Endothelial cell of umbilical vein (primary cell): ENCODE data around the gene RNMT. TPM values are rescaled to one million over a fixed set of nuclear protein-coding genes. Genes with fewer than 3 reads are reported as not detected.

ENCODE experiments used
- BruUV-seq: library from RNA; stranded (reverse); fragments of 400-500 nt; replicated peaks from 2 replicates; lab custom pipeline; 2021; lab: Mats Ljungman, UMichigan
- CTCF ChIA-PET: fragments of 300-600, 350-600 bp; sonication (Branson Sonifier 250); formaldehyde crosslinking; loops from one replicate; lab custom pipeline; 2021; ENCODE audit warnings: antibody characterized with exemption, inconsistent platforms; lab: Charles Lee
- POLR2A ChIA-PET: fragments of 300-600, 350-600 bp; sonication (Branson Sonifier 250); formaldehyde crosslinking; loops from one replicate; lab custom pipeline; 2021; ENCODE audit warnings: antibody characterized with exemption, inconsistent platforms; lab: Charles Lee
- DNase-seq: peaks from one replicate; pipeline ENCODE4 v3.0.0-alpha.2; 2011; ENCODE audit warnings: low read depth, low spot score
- FAIRE-seq: peaks from 2 replicates; lab custom pipeline; 2011; peaks lifted over from hg19 to GRCh38; lab: Jason Lieb, UNC
- H2AFZ ChIP-seq: 2 replicates; pipeline ENCODE4 v1.6.0; 2012; ENCODE audit warnings: low read depth, low read length, control low read depth, inconsistent platforms
- H3K27ac ChIP-seq: 2 replicates; pipeline ENCODE4 v1.5.1; 2011; ENCODE audit warnings: low read depth, mild to moderate bottlenecking, control low read depth, low read length, moderate library complexity; ENCODE audit not compliant: insufficient read depth
- H3K27me3 ChIP-seq, 2 experiments: 2 replicates each; pipeline versions ENCODE4 v1.6.0 to v1.6.1; 2011; ENCODE audit warnings: low read length in 2 of 2, mixed read lengths in 1 of 2; ENCODE audit not compliant: control insufficient read depth in 2 of 2, insufficient read depth in 2 of 2
- H3K36me3 ChIP-seq, 2 experiments: 2 replicates in 1 of 2; 3 replicates in 1 of 2; pipeline ENCODE4 v1.5.1; 2011; ENCODE audit warnings: low read length in 2 of 2, mild to moderate bottlenecking in 1 of 2, moderate library complexity in 1 of 2; ENCODE audit not compliant: control insufficient read depth in 2 of 2, insufficient read depth in 2 of 2; ENCODE audit errors: extremely low read depth in 1 of 2
- H3K4me1 ChIP-seq: 3 replicates; pipeline ENCODE4 v1.5.1; 2011; ENCODE audit warnings: mild to moderate bottlenecking, low read length; ENCODE audit not compliant: control insufficient read depth, insufficient read depth; ENCODE audit errors: extremely low read depth
- H3K4me2 ChIP-seq: 2 replicates; pipeline ENCODE4 v1.6.1; 2011; ENCODE audit warnings: low read length, control low read depth, mixed read lengths; ENCODE audit not compliant: insufficient read depth
- H3K4me3 ChIP-seq, 3 experiments: fragments of 200-600 bp in 1 of 3; sonication (generic), shearing (Covaris generic) in 1 of 3; replicated peaks in 1 of 3; 2 replicates each; pipeline ENCODE4 v1.5.1; 2011 to 2016; ENCODE audit warnings: control low read depth in 3 of 3, low read length in 3 of 3, mild to moderate bottlenecking in 2 of 3, inconsistent platforms in 1 of 3, low read depth in 1 of 3, moderate library complexity in 1 of 3; ENCODE audit not compliant: insufficient read depth in 1 of 3
- H3K79me2 ChIP-seq: 2 replicates; pipeline ENCODE4 v1.6.0; 2012; ENCODE audit warnings: low read length, inconsistent platforms; ENCODE audit not compliant: control insufficient read depth, insufficient read depth
- H3K9ac ChIP-seq: replicated peaks from 2 replicates; pipeline ENCODE3; 2011; ENCODE audit warnings: low read length, control low read depth; ENCODE audit not compliant: insufficient read depth; ENCODE audit errors: extremely low read depth
- H3K9me1 ChIP-seq: replicated peaks from 3 replicates; pipeline ENCODE4 v1.6.0; 2011; ENCODE audit warnings: mild to moderate bottlenecking, low read length; ENCODE audit not compliant: control insufficient read depth, insufficient read depth; ENCODE audit errors: extremely low read depth
- H3K9me3 ChIP-seq: replicated peaks from 2 replicates; pipeline ENCODE4 v1.5.1; 2012; ENCODE audit warnings: low read length, inconsistent platforms; ENCODE audit not compliant: control insufficient read depth, insufficient read depth
- H4K20me1 ChIP-seq: replicated peaks from 2 replicates; pipeline ENCODE3; 2011; ENCODE audit warnings: mild to moderate bottlenecking, low read length; ENCODE audit not compliant: control insufficient read depth, insufficient read depth; ENCODE audit errors: extremely low read depth
- FOS ChIP-seq: IDR thresholded peaks from 2 replicates; pipeline ENCODE4 v1.6.1; 2011; ENCODE audit warnings: mild to moderate bottlenecking, low read length, moderate library complexity, borderline replicate concordance; ENCODE audit not compliant: insufficient read depth
- GATA2 ChIP-seq: IDR thresholded peaks from 2 replicates; pipeline ENCODE4 v1.7.0; 2011; ENCODE audit warnings: low read depth, mild to moderate bottlenecking, moderate library complexity, mixed read lengths, low read length; ENCODE audit not compliant: insufficient read length, insufficient read depth
- MYC ChIP-seq: IDR thresholded peaks from one replicate; pipeline ENCODE4 v1.6.1; 2011; ENCODE audit warnings: mild to moderate bottlenecking, low read depth, low read length
- POLR2A ChIP-seq: IDR thresholded peaks from 2 replicates; pipeline ENCODE4 v1.6.1; 2012; ENCODE audit warnings: low read depth, mild to moderate bottlenecking, control low read depth, low read length
- POLR2AphosphoS5 ChIP-seq: IDR thresholded peaks from 2 replicates; pipeline ENCODE4 v1.6.1; 2012; ENCODE audit warnings: low read depth, mild to moderate bottlenecking, control low read depth, low read length, moderate library complexity; ENCODE audit not compliant: insufficient read depth
- dilution Hi-C: fragments of 300-500 bp; cut with MboI; formaldehyde crosslinking; loops from one replicate; pipeline ENCODE4 v1.15.0; 2019; ENCODE audit warnings: low sequenced_read_pairs; ENCODE audit not compliant: extremely low pct_ligation_motif_present
- intact Hi-C: fragments of 100-400 bp; cut with micrococcal nuclease; formaldehyde crosslinking; loops from one replicate; pipeline ENCODE4 v1.10.0; 2022
- polyA plus RNA-seq, 4 experiments: library from polyadenylated mRNA; depleted of rRNA in 3 of 4; stranded (reverse) in 3 of 4; unstranded in 1 of 4; fragments of >200 nt; gene quantifications; 2 replicates each; pipeline versions ENCODE4 v1.2.1 to v1.2.3, GENCODE V29; 2011 to 2012; ENCODE audit warnings: missing spikeins in 1 of 4
- total RNA-seq: library from RNA; stranded (reverse); gene quantifications from 2 replicates; pipeline ENCODE4 v1.2.3, GENCODE V29; 2021
- TF ChIP-seq, protein P1 (sequence below), 2 donors: IDR thresholded peaks; 1 replicate in 1 of 2; 2 replicates in 1 of 2; pipeline ENCODE4 v1.5.1; 2011; ENCODE audit warnings: low read length in 2 of 2, mild to moderate bottlenecking in 2 of 2, moderate library complexity in 2 of 2, control low read depth in 1 of 2, inconsistent platforms in 1 of 2, low read depth in 1 of 2; ENCODE audit not compliant: insufficient read depth in 1 of 2; ENCODE audit errors: extremely low read depth in 1 of 2
- TF ChIP-seq, protein P2 (sequence below): IDR thresholded peaks from 2 replicates; pipeline ENCODE4 v1.6.1; 2011; ENCODE audit not compliant: insufficient read depth, insufficient read length

Gene RNMT
- total and polyA plus RNA-seq, 2 donors (not counting 3 experiments of a cell fraction or from before 2014, with no cell fraction given) = 9.8 to 29.5 TPM

DNA sequence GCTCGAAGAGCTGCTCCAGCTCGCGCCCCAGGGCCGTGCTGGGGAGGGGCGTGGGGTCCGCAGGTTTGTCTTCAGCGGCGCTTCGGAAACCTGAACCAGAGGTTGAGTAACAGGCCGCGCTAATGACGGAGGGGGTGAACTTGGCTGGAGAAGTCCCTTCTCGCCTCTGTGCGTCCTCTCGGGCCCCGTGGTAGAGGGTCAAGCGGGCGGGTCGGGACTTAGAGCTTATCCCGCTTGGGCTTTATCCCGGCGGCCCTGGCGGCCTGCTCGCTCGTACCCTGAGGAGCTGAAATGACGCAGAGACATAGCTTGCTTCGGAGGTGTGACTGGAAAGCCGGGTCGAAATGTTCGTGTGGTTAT, 479 bp downstream of the RNMT start:
- no peak for DNase-seq
- dilution Hi-C loops = no loop called here
- BruUV-seq = TSS peak; percentile 36
- Histone ChIP-seq H3K79me2 (peaks cover 68% of the 10 kb centered on the region), H3K4me1 (peaks cover 19% of the 10 kb centered on the region), H3K4me2 (peak overlapping the region; percentile 99), H3K9me1 (no peaks in the 10 kb centered on the region), H3K9me3 (no peaks in the 10 kb centered on the region), H3K27ac (peak overlapping the region; percentile 87), H3K4me3 (peak overlapping the region; percentile 66 to 98 (median 94)), H3K9ac (peak overlapping the region; percentile 94), H3K27me3 (no peaks in the 10 kb centered on the region), H2AFZ (peak overlapping the region; percentile 69), H4K20me1 (no peaks in the 10 kb centered on the region), H3K36me3 (no peaks in the 10 kb centered on the region)
- FAIRE-seq = peak; percentile 87
- intact Hi-C loops = loop anchor here (1.0 to 10.0 kb wide), 3 partner anchors 70 to 262 kb away; no protein-coding TSS in a partner anchor
- POLR2A ChIA-PET = interaction anchor here (1.0 kb wide), 1 partner anchor 9 kb away, joined by 3 read pairs; no protein-coding TSS in a partner anchor
- TF ChIP-seq POLR2AphosphoS5 (no peak), POLR2A (no peak), FOS (no peak), GATA2 (no peak), MYC (no peak)
- TF ChIP-seq, protein P1, sequence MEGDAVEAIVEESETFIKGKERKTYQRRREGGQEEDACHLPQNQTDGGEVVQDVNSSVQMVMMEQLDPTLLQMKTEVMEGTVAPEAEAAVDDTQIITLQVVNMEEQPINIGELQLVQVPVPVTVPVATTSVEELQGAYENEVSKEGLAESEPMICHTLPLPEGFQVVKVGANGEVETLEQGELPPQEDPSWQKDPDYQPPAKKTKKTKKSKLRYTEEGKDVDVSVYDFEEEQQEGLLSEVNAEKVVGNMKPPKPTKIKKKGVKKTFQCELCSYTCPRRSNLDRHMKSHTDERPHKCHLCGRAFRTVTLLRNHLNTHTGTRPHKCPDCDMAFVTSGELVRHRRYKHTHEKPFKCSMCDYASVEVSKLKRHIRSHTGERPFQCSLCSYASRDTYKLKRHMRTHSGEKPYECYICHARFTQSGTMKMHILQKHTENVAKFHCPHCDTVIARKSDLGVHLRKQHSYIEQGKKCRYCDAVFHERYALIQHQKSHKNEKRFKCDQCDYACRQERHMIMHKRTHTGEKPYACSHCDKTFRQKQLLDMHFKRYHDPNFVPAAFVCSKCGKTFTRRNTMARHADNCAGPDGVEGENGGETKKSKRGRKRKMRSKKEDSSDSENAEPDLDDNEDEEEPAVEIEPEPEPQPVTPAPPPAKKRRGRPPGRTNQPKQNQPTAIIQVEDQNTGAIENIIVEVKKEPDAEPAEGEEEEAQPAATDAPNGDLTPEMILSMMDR (IDR thresholded peaks at IDR 0.05; ENCODE audit: extremely low read depth in 1 of 2, insufficient read depth in 1 of 2, low read depth in 1 of 2, low read length in 2 of 2) = no peak
- TF ChIP-seq, protein P2, sequence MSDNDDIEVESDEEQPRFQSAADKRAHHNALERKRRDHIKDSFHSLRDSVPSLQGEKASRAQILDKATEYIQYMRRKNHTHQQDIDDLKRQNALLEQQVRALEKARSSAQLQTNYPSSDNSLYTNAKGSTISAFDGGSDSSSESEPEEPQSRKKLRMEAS = no peak
- CTCF ChIA-PET = interaction anchor here (1.3 to 1.9 kb wide), 3 partner anchors 9 to 169 kb away, joined by 4 to 8 read pairs (median 5); no protein-coding TSS in a partner anchor
